ENCODE data around the gene CYP46A1.
A peak's percentile ranks its signal among the peaks of the same experiment; 100 is the strongest.

CYP46A1 gene

GRCh38 chr14:99733211-99733539, 49.1 kb downstream of the CYP46A1 start:
- Histone ChIP-seq H3K9me3 (no peaks in the 10 kb centered on the region), H3K36me3 (no peaks in the 10 kb centered on the region), H3K27me3 (no peaks in the 10 kb centered on the region; the same call in 1 of the 2 replicates), H3K4me3 (ENCODE audit: low read depth, low read length) (no peak overlapping the region), H3K4me1 (peaks cover 6% of the 10 kb centered on the region)
- TF ChIP-seq CTCF (IDR thresholded peaks at IDR 0.05; ENCODE audit: low read depth, low read length): no peak
- no peak for DNase-seq

GRCh38 chr14:99733540-99734405, 49.7 kb downstream of the CYP46A1 start:
- Histone ChIP-seq H3K4me1 (peaks cover 6% of the 10 kb centered on the region), H3K9me3 (no peaks in the 10 kb centered on the region), H3K36me3 (no peaks in the 10 kb centered on the region), H3K27me3 (no peaks in the 10 kb centered on the region; the same call in 1 of the 2 replicates), H3K4me3 (ENCODE audit: low read depth, low read length) (no peak overlapping the region)
- TF ChIP-seq CTCF (IDR thresholded peaks at IDR 0.05; ENCODE audit: low read depth, low read length): no peak
- DNase-seq: peak; percentile 7

GRCh38 chr14:99734406-99735051, 50.4 kb downstream of the CYP46A1 start:
- H3K4me1 ChIP-seq: peaks cover 6% of the 10 kb centered on the region
- H3K9me3 ChIP-seq: no peaks in the 10 kb centered on the region
- no peaks in the 10 kb centered on the region; the same call in 1 of the 2 replicates for H3K27me3 ChIP-seq
- DNase-seq: peak; percentile 9
- TF ChIP-seq CTCF (IDR thresholded peaks at IDR 0.05; ENCODE audit: low read depth, low read length): no peak
- H3K36me3 ChIP-seq: no peaks in the 10 kb centered on the region
- H3K4me3 ChIP-seq (ENCODE audit: low read depth, low read length): no peak overlapping the region

DNA sequence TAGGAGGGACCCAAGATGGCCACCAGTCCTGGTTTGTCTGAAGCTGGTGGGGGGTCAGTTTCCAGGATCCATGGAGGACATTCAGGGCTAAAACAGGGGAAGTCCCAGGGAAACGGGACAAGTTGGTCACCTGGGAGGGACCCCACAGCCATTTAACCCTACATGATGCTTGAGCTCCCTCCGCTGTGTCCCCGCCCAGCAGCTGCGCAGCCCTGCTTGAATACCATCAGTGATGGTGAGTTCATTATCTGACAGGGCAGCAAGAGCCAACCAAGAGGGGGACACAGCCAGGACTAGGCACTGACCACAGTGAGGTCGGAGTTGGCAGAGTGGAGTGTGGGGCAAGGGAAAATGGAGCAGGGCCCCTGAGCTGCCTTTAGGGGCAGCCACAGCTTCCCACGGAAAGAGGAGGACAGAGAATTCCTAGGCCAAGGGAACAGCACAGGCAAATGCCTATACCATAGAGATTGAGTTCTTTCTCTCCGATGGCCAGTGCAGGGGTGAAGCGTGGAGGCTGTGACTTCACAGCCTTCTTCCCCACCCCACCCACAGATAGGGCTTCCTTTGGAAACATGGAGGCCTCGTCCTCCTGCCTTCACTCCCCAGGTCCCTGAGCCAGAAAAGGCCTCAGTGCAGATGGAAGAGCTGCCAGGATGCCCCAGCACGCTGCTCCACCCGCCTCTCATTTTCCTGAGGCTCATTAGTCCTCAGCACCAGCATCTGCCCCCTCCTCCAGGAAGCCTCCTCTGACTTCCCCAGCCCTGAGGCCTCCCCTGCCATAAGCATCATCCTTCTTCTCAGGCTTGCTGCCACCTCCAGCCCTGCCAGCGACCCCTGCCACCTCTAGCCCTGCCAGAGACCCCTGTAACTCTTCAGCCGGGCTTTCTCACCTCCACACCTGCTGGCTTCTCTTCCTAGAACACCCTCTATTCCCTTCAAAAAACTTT, 51.4 kb downstream of the CYP46A1 start:
- H3K36me3 ChIP-seq: no peaks in the 10 kb centered on the region
- no peaks in the 10 kb centered on the region; the same call in 1 of the 2 replicates for H3K27me3 ChIP-seq
- no peak for TF ChIP-seq CTCF (IDR thresholded peaks at IDR 0.05; ENCODE audit: low read depth, low read length)
- DNase-seq: peak; percentile 6
- H3K9me3 ChIP-seq: no peaks in the 10 kb centered on the region
- H3K4me3 ChIP-seq (ENCODE audit: low read depth, low read length): no peak overlapping the region
- H3K4me1 ChIP-seq: peaks cover 6% of the 10 kb centered on the region

- Histone ChIP-seq H3K4me1 (peaks cover 6% of the 10 kb centered on the region), H3K4me3 (ENCODE audit: low read depth, low read length) (peak overlapping the region; percentile 40), H3K36me3 (no peaks in the 10 kb centered on the region), H3K9me3 (no peaks in the 10 kb centered on the region), H3K27me3 (no peaks in the 10 kb centered on the region)
- no peak for DNase-seq
- no peak for TF ChIP-seq CTCF (IDR thresholded peaks at IDR 0.05; ENCODE audit: low read depth, low read length)
Observed at GRCh38 chr14:99736603-99737371, 52.7 kb downstream of the CYP46A1 start.
